A549 (cell line): Measurements from ENCODE around the gene SNX27. TPM values are rescaled to one million over a fixed set of nuclear protein-coding genes. Genes with fewer than 3 reads are reported as not detected.

Experiments used
- ATAC-seq, 2 experiments: fragments of 200-7000 bp in 1 of 2; fragments of >200 bp in 1 of 2; cut with Nextera tagmentation in 1 of 2; cut with Tn5 transposase in 1 of 2; 3 replicates each; pipeline versions ENCODE4 v1.8.0 to v1.9.1; 2018 to 2020; ENCODE audit warnings: mild to moderate bottlenecking in 1 of 2, moderate library complexity in 1 of 2
- CTCF ChIA-PET: fragments of 300-600 bp; sonication (Branson Sonifier 250); formaldehyde crosslinking; extraction: SDS; loops from one replicate; lab custom pipeline; 2021; ENCODE audit warnings: antibody characterized with exemption, inconsistent platforms; lab: Yijun Ruan, JAX
- POLR2A ChIA-PET: fragments of 350-600 bp; formaldehyde crosslinking; extraction: SDS; loops from one replicate; lab custom pipeline; 2021; ENCODE audit warnings: antibody characterized with exemption, inconsistent platforms; lab: Yijun Ruan, JAX
- DNase-seq, 2 experiments: peaks; one replicate each; pipeline versions ENCODE4 v3.0.0 to v3.0.0-alpha.2; 2011 to 2016; ENCODE audit warnings: low read depth in 1 of 2, low spot score in 1 of 2
- FAIRE-seq: peaks from 2 replicates; lab custom pipeline; 2011; peaks lifted over from hg19 to GRCh38; lab: Jason Lieb, UNC
- H3K27ac ChIP-seq, 2 experiments: fragments of >200 bp; sonication (Bioruptor Twin); formaldehyde crosslinking; 3 replicates each; pipeline ENCODE4 v1.5.1; 2016 to 2017
- H3K4me1 ChIP-seq: fragments of >200 bp; sonication (Bioruptor Twin); formaldehyde crosslinking; 3 replicates; pipeline ENCODE4 v1.6.1; 2016
- H3K4me2 ChIP-seq: fragments of >200 bp; sonication (Bioruptor Twin); formaldehyde crosslinking; 3 replicates; pipeline ENCODE4 v1.6.1; 2016
- H3K4me3 ChIP-seq: fragments of >200 bp; sonication (Bioruptor Twin); formaldehyde crosslinking; 3 replicates; pipeline ENCODE4 v1.5.1; 2016
- H3K9me3 ChIP-seq: fragments of >200 bp; sonication (Bioruptor Twin); formaldehyde crosslinking; 3 replicates; pipeline ENCODE4 v1.6.1; 2016
- BCL3 ChIP-seq: fragments of >200 bp; sonication (Bioruptor Twin); formaldehyde crosslinking; IDR thresholded peaks from 3 replicates; pipeline ENCODE4 v1.6.1; 2016
- CBX2 ChIP-seq: fragments of 200-600 bp; sonication (generic); IDR thresholded peaks from 2 replicates; pipeline ENCODE4 v1.6.1; 2016; ENCODE audit warnings: low read depth, mild to moderate bottlenecking, borderline replicate concordance
- CBX8 ChIP-seq: fragments of 200-600 bp; sonication (generic); IDR thresholded peaks from 2 replicates; pipeline ENCODE4 v1.6.1; 2016
- CTCF ChIP-seq: fragments of >200 bp; sonication (Bioruptor Twin); formaldehyde crosslinking; IDR thresholded peaks from 3 replicates; pipeline ENCODE4 v1.5.1; 2016
- EHF ChIP-seq: fragments of 250-450 bp; sonication (Bioruptor Pico); IDR thresholded peaks from 2 replicates; pipeline ENCODE4 v1.5.0; 2020; ENCODE audit warnings: mild to moderate bottlenecking
- ELK1 ChIP-seq: fragments of 150-350 bp; IDR thresholded peaks from 2 replicates; pipeline ENCODE4 v1.6.1; 2014; ENCODE audit warnings: low read depth, mild to moderate bottlenecking, low read length
- HDAC2 ChIP-seq: fragments of 200-600 bp; sonication (generic); IDR thresholded peaks from 2 replicates; pipeline ENCODE4 v1.6.1; 2016
- HOXB5 ChIP-seq: fragments of 250-450 bp; sonication (Bioruptor Pico); IDR thresholded peaks from 2 replicates; pipeline ENCODE4 v1.5.0; 2020; ENCODE audit warnings: mild to moderate bottlenecking, moderate library complexity
- MAFK ChIP-seq: fragments of 450-650 bp; IDR thresholded peaks from 2 replicates; pipeline ENCODE4 v1.6.1; 2014; ENCODE audit not compliant: partially characterized antibody
- NFE2L2 ChIP-seq: fragments of 150-350 bp; conservative IDR thresholded peaks from 2 replicates; pipeline ENCODE4 v1.6.1; 2014; ENCODE audit warnings: low read length
- NPAS2 ChIP-seq: fragments of 250-450 bp; sonication (Bioruptor Pico); IDR thresholded peaks from 2 replicates; pipeline ENCODE4 v1.8.0; 2022; ENCODE audit warnings: mild to moderate bottlenecking, moderate library complexity, borderline replicate concordance
- RAD21 ChIP-seq, 2 experiments: fragments of >200 bp in 1 of 2; sonication (Bioruptor Twin) in 1 of 2; formaldehyde crosslinking in 1 of 2; IDR thresholded peaks in 1 of 2; conservative IDR thresholded peaks in 1 of 2; 2 replicates in 1 of 2; 3 replicates in 1 of 2; pipeline ENCODE4 v1.6.1; 2012 to 2018; ENCODE audit warnings: inconsistent platforms in 1 of 2
- RARB ChIP-seq: fragments of 250-450 bp; sonication (Bioruptor Pico); IDR thresholded peaks from 2 replicates; pipeline ENCODE4 v1.8.0; 2021; ENCODE audit warnings: mild to moderate bottlenecking, moderate library complexity
- RCOR1 ChIP-seq: fragments of 150-350 bp; IDR thresholded peaks from 2 replicates; pipeline ENCODE4 v1.6.1; 2014; ENCODE audit warnings: antibody characterized with exemption, low read length, low read depth
- RNF2 ChIP-seq: fragments of 200-600 bp; sonication (generic); IDR thresholded peaks from 2 replicates; pipeline ENCODE4 v1.6.1; 2016; ENCODE audit warnings: low read depth, mild to moderate bottlenecking, antibody characterized with exemption, moderate library complexity, borderline replicate concordance
- TFCP2L1 ChIP-seq: fragments of 250-450 bp; sonication (Bioruptor Pico); IDR thresholded peaks from 2 replicates; pipeline ENCODE4 v1.5.0; 2021; ENCODE audit warnings: mild to moderate bottlenecking
- TP53 ChIP-seq: fragments of 250-450 bp; sonication (Bioruptor Pico); IDR thresholded peaks from 2 replicates; pipeline ENCODE4 v1.5.0; 2021; ENCODE audit warnings: mild to moderate bottlenecking, moderate library complexity
- ZFP36 ChIP-seq: fragments of 450-650 bp; IDR thresholded peaks from 2 replicates; pipeline ENCODE4 v1.6.1; 2014; ENCODE audit warnings: borderline replicate concordance; ENCODE audit not compliant: partially characterized antibody
- ZNF302 ChIP-seq: fragments of 250-450 bp; sonication (Bioruptor Pico); IDR thresholded peaks from 2 replicates; pipeline ENCODE4 v1.9.0; 2021; ENCODE audit warnings: inconsistent platforms, mild to moderate bottlenecking, moderate library complexity
- WGBS: methylation state at CpG from one replicate; pipeline ENCODE4 v1.1.6; 2017; ENCODE audit errors: missing lambda C conversion rate; 5-methylcytosine and 5-hydroxymethylcytosine counted together
- polyA plus RNA-seq, 4 experiments: library from polyadenylated mRNA; depleted of rRNA in 3 of 4; stranded (reverse); fragments of >200 nt; fragmentation: RNase III in 1 of 4; extraction: RNeasy Plus Mini Kit Qiagen cat#74134 plus additional on column Dnase treatment in 1 of 4; gene quantifications; 2 replicates in 3 of 4; 3 replicates in 1 of 4; pipeline ENCODE4 v1.2.3, GENCODE V29; 2011 to 2017
- TF ChIP-seq, protein P1 (sequence below): IDR thresholded peaks from 2 replicates; pipeline ENCODE4 v1.6.1; 2012
- TF ChIP-seq, protein P2 (sequence below): IDR thresholded peaks from 2 replicates; pipeline ENCODE4 v1.6.1; 2012

Gene SNX27
- polyA plus RNA-seq, 2 of the 4 experiments (the other 2 are of a cell fraction), result 13.6 to 29.1 TPM

GRCh38 chr1:151581921-151582320, 29.9 kb upstream of the SNX27 start:
- CTCF ChIA-PET, result interaction anchor here (1.1 to 16.6 kb wide), 3 partner anchors 10 to 153 kb away, joined by 3 to 147 read pairs (median 6); no protein-coding TSS in a partner anchor
- TF ChIP-seq TP53 (CRISPR knock-in tag), result no peak
- no peak for TF ChIP-seq ELK1
- TF ChIP-seq HDAC2, result no peak
- no peak for TF ChIP-seq RAD21 (conservative IDR thresholded peaks at IDR 0.05 in 1 of 2, IDR thresholded peaks at IDR 0.05 in 1 of 2)
- TF ChIP-seq TFCP2L1 (CRISPR knock-in tag), result no peak
- no peak for TF ChIP-seq CTCF
- TF ChIP-seq HOXB5 (CRISPR knock-in tag), result no peak
- TF ChIP-seq CBX2, result no peak
- TF ChIP-seq CBX8, result no peak
- TF ChIP-seq NFE2L2, result no peak
- no peak for TF ChIP-seq EHF (CRISPR knock-in tag)
- no peak for TF ChIP-seq BCL3
- no peak for TF ChIP-seq ZNF302 (CRISPR knock-in tag)
- TF ChIP-seq RCOR1, result no peak
- no peak for TF ChIP-seq NPAS2 (CRISPR knock-in tag)
- TF ChIP-seq RNF2, result no peak
- TF ChIP-seq, protein P1, sequence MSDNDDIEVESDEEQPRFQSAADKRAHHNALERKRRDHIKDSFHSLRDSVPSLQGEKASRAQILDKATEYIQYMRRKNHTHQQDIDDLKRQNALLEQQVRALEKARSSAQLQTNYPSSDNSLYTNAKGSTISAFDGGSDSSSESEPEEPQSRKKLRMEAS, result no peak
- TF ChIP-seq RARB (CRISPR knock-in tag), result no peak
- no peak for TF ChIP-seq ZFP36
- TF ChIP-seq, all 56 proteins: peak for 0
- ATAC-seq (0 out of 6 replicates have a peak, but pooled peaks of 1 of the 2 experiments have one; percentile 7), FAIRE-seq (no peak), DNase-seq (no peak)
- H3K4me2 ChIP-seq, result no peak overlapping the region
- peaks cover 47% of the 10 kb centered on the region for H3K4me1 ChIP-seq
- H3K4me3 ChIP-seq, result no peak overlapping the region
- POLR2A ChIA-PET, result no interaction called here
- H3K9me3 ChIP-seq, result no peaks in the 10 kb centered on the region
- 63% methylated on average over 1 of the region's 1 CpG for WGBS
- no peak overlapping the region for H3K27ac ChIP-seq

DNA sequence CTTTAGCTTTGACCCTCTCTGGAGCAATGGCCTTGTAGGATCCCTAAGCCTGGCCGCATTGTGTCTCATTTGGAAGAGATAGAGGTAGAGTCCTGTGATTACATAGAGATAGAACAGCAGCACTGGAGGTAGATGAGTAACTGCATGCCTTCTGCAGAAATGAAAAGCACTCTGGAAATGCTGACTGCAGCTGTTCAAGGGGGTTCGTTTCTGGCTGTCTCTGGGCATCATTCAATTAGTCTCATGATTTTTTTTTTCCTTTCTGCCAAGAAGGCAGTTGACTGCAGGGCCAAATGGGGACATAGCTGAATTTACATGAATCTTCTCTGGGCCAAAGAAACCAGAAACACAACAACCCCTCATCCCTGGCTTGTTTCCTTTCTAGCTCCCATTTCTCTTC, 28.1 kb upstream of the SNX27 start:
- no peak overlapping the region for H3K4me2 ChIP-seq
- no peak for FAIRE-seq

More for the DNA sequence above, 28.1 kb upstream of the SNX27 start:
- Histone ChIP-seq H3K4me3 (no peak overlapping the region), H3K27ac (no peak overlapping the region), H3K9me3 (no peaks in the 10 kb centered on the region), H3K4me1 (peaks cover 37% of the 10 kb centered on the region)
- DNase-seq, result no peak
- POLR2A ChIA-PET, result no interaction called here
- ATAC-seq, result no peak
- CTCF ChIA-PET, result interaction anchor here (16.6 kb wide), 1 partner anchor 11 kb away, joined by 147 read pairs; no protein-coding TSS in a partner anchor
- 76% methylated on average over 2 of the region's 2 CpGs for WGBS
- TF ChIP-seq, protein P2, sequence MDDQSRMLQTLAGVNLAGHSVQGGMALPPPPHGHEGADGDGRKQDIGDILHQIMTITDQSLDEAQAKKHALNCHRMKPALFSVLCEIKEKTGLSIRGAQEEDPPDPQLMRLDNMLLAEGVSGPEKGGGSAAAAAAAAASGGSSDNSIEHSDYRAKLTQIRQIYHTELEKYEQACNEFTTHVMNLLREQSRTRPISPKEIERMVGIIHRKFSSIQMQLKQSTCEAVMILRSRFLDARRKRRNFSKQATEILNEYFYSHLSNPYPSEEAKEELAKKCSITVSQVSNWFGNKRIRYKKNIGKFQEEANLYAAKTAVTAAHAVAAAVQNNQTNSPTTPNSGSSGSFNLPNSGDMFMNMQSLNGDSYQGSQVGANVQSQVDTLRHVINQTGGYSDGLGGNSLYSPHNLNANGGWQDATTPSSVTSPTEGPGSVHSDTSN, result no peak
- TF ChIP-seq MAFK, result peak; percentile 54
